Stimulated activated CD8-positive, alpha-beta memory T cell treated with anti-CD3 and anti-CD28 coated beads, Interleukin-7, amount 100 ng/mL, for 1 hour (primary cell): Measurements from ENCODE around the gene PRKAR2B.

Experiments
- DNase-seq, 2 donors: peaks; one replicate each; pipeline ENCODE4 v3.0.0-alpha.2; 2020; ENCODE audit warnings: low read depth in 2 of 2

Gene PRKAR2B

DNA sequence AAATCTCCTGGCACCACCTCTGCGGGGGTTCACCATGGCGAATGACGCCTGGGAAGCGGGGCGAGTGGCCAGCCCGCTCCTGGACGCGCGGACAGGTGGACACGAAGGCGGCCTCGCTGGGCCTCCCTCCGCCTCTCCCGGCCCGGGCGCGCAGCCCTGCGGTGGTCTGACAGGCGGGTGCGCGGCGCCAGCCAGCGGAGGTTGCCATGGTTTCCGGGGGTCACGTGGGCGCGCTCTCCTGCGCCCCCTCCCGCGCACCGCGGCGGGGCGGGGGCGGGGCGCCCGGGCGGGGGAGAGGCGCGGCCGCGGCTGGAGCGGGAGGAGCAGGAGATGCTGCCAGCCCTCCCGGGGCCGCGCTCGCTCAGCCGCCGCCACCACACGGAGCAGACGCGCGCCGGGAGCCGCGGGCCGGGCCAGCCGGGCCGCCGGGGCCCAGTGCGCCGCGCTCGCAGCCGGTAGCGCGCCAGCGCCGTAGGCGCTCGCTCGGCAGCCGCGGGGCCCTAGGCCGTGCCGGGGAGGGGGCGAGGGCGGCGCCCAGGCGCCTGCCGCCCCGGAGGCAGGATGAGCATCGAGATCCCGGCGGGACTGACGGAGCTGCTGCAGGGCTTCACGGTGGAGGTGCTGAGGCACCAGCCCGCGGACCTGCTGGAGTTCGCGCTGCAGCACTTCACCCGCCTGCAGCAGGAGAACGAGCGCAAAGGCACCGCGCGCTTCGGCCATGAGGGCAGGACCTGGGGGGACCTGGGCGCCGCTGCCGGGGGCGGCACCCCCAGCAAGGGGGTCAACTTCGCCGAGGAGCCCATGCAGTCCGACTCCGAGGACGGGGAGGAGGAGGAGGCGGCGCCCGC is at the start of gene PRKAR2B:
TSS of gene PRKAR2B (plus strand) at position 359 of the 848 bp plus-strand sequence. CDS start at position 562, 203 bp downstream.
- DNase-seq = peak; percentile 42 to 44

DNA sequence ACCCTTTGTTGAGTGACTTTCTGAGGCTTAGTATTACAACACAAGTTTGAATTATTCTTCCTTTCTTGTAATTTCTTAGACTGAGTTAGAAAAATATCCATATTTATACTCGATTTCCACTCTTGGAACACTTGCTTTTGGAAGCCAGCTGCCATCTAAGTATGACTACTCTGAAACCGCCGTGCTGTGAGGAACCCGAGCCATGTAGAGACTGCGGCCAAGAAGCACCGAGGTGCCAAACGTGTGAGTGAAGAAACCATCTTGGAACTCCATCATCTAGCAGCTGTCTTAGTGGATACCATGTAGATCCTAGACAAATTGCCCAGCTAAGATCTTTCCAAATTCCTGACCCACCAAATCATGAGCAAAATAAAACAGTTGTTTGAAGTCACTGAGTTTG is 49.7 kb upstream of the PRKAR2B start:
- no peak for DNase-seq

DNA sequence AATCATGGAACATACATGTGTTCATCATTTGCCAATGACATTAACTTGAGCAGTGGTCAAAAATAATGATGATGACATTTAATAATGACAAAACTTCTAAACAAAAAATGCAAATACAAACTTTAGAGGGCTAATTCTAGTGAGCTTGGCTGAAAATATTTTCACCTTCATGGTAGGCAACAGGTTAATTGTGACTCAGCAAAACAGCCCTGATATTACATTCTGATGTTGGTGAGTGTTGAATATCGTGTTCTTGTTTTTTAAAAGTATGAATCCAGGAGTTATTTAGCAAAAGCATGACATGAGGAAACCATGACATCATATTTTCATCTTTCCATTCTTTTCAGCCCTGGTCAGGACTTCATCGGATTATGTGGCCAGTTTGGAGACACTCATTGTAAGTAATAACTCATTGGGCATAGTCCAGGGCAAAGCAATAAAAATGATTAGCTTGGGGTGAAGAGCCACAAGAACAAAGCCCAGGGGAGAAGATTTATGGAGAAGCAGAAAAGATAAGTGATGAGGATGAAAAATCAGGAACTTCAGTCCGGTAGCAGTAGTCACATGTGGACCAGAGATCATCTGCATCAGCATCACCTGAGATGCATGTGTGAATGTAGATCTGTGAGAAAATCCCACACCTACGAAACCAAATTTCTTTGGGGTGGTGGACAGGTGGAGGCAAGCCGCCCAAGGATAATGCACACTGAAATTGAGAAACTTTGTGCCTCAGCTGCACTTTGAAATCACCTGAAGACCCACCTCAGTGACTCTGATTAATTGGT is 46.8 kb upstream of the PRKAR2B start:
- no peak for DNase-seq

DNA sequence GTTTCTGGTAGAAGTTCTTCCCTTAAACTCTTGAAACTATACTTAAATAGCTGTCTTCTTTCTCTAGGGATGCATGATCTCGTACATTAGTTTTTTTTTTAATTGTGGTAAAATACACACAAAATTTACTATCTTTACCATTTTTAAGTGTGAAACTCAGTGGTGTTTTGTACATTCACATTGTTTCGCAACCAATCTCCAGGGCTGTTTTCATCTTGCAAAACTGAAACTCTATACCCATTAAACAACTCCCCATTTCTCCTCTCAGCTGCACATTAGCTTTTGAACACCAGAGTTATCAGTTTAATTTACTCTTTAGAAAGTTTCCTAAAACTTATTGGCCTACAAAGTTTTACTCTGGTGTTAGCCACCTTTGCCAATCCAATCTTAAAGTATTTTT is 45.5 kb upstream of the PRKAR2B start:
- no peak for DNase-seq

DNA sequence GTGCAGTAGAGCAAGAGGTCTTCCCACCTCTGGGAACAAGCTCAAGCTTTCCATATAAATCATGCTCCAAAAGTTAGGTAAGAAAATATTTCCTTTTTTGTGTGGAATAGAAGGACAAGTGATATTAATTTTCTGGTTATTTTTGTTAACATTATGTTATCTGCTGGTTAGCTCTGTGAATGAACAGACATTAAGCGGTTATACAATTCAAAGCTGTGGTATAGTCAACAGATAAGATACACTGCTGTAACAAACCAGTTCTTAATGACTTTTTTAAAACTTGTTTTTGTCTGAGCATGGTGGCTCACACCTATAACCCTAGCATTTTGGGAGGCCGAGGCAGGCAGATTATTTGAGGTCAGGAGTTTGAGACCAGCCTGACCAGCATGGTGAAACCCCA is 43.0 kb upstream of the PRKAR2B start:
- no peak for DNase-seq

DNA sequence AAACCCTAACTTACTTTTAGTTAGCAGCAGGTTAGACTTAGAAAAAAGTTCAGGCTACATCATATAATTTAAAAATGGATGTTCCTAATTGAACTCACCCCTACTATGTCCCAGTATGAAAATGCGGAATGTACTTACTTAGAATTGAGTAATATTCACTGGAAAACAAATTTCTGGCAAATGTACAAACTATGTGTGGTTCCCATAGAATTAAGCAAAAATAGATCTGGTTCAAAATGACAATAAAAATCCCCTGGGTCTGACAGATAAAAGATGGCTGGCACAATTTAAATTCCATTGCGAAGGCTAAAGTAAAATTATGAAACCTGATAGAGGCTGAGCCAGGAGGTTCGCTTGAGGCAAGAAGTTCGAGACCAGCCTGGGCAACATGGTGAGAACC is 42.4 kb upstream of the PRKAR2B start:
- no peak for DNase-seq

DNA sequence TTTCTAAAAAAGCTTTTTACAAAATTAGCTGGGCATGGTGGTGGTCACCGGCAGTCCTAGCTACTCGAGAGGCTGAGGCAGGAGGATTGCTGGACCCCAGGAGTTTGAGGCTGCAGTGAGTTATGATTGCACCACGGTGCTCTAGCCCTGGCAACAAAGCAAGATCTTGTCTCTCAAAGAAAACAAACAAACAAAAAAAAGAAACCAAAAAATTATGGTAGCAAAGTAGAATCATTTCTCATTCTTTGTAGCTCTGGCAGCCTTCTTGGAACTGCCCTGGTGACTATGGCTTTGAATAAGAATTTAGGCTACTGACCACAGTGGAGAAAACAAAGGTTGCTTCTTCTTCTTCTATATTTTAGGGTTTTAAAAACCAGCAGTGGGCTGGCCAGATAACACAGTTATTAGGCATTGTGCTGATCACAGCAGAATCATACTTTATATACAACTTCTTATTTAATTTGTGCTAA is 41.9 kb upstream of the PRKAR2B start:
- DNase-seq = no peak

DNA sequence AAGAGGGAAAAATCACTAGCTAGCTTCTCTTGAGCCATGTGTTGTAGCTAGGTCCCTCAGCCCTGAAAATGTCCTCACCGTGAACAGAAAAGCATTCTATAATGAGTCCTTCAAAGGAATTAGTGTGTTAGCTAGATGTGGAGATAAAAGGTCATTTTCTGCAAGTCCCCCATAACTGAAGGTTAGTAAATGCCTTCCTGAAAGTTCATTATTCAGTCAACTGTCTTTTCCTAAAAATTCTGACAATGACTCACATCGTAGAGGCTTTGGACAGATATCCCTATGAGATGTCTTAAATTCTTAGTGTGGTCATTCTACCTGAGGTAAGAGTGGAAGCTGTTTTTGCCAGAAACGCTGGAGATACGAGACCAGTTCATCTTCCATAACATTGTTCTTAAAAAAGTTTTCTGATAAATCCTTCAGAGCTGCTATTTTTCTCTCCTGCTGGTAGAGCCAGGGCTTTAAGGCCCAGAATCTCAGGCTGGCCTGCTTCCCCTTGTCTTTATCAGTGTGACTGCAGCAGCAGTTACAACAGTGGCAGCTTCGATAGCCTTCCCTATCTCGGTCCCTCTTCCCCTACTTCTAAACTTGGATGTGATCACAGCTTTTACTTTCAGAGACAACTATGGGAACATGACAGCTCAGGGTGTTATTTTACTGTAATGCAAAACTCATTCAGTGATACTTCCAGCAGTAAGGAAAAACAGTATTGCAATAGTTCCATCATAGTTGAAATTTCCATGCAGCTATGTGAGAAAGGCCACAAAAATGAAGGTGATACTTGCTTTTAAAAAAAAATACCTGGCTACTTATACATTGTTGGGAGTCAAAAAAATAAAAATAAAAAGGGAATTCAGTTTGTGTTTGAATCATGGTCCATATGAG is 37.3 kb upstream of the PRKAR2B start:
- no peak for DNase-seq

DNA sequence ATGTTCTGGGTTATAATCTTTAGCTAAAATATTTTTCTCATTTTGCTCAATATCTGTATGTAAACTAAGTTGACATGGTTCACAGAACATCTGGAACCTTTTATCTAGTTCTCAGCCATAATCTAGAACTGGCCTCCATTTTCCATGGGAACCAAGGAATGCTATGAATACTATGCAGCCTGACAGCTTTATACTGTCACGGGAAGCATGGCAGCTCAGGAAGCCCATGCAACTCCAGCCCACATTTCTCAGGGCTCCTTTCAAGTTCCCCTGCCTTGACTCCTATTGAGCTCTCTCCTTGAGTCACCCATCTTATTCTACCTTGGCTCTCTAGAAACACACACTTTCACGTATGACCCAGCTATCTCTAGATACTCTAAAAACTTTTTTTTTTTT is 36.6 kb upstream of the PRKAR2B start:
- DNase-seq = no peak

DNA sequence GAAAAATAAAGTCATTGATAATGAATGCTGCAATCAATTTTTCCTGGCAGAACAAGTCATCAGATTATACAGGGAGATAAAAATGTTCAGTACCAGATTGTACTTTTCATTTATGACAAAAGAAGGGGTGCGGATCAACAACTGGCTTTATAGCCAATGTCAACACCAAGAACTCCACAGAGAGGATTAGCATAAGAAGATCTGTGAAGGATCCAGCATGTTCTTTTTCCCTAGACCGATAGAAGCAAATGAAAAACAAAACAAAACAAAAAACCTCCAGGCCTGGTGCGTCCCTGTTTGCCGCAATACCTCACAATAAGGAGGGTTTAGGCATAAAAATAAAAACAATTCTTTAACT is 34.7 kb upstream of the PRKAR2B start:
- no peak for DNase-seq

DNA sequence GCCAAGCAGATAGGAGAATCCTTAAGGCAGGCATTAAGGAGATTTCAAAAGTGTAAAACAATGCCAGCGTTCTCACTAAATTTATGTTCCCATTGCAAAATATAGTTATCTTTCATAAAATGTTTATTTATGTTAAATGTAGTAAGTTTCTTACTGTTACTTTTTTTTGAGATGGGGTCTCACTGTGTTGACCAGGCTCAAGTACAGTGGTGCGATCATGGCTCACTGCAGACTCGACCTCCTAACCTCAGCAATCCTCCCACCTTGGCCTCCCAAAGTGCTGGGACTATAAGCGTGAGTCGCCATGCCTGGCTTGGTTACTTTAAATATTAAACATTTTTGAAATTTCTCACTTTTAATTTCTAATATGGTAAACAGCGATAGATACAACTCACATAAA is 31.8 kb upstream of the PRKAR2B start:
- no peak for DNase-seq

DNA sequence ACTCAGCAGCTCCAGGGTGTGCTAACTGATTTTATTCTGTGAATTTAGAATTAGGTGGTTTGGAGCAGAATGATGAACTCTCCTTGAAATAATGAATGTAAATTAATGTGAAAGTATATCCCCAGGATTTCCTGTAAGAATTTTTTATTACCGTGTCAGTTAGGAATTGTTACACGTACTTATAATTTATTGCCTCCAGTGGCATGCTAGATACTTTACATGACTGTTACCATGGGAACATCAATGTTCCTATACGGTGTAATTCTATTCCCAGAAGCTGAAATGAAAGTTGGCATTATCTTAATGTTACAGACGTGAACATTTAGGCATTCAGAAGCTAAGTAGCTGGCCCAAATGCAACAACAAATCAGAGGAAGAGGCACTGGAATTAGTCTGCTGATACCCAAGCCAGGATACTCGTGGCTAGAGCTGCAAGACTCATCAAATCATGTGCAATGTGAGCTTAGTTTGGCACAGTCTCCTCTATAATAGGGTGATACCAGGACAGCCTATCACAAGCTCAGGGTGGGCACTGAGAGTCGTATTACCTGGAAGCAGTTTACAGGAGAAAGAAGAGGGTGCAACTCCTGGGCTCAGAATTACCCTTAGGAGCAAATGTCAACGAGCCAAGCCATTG is 30.0 kb upstream of the PRKAR2B start:
- DNase-seq = no peak

DNA sequence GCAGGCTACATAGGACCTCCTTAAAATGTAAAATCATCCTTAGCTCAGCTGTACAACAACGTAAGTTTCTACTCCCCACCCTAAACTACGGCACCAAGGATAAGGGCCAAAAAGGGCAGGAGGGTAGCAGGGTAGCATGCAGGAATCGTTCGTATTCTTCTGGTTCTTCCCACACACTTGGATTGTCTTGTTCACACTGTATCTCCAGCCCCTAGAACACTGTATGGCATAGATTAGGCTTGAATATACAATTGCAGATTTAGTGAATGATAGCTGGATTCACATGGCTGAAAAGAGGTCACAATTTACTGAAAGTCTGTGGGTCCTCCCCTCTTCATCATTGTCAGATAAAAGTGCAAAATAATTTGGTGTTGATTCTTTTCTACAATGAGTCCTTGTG is 28.2 kb upstream of the PRKAR2B start:
- no peak for DNase-seq

DNA sequence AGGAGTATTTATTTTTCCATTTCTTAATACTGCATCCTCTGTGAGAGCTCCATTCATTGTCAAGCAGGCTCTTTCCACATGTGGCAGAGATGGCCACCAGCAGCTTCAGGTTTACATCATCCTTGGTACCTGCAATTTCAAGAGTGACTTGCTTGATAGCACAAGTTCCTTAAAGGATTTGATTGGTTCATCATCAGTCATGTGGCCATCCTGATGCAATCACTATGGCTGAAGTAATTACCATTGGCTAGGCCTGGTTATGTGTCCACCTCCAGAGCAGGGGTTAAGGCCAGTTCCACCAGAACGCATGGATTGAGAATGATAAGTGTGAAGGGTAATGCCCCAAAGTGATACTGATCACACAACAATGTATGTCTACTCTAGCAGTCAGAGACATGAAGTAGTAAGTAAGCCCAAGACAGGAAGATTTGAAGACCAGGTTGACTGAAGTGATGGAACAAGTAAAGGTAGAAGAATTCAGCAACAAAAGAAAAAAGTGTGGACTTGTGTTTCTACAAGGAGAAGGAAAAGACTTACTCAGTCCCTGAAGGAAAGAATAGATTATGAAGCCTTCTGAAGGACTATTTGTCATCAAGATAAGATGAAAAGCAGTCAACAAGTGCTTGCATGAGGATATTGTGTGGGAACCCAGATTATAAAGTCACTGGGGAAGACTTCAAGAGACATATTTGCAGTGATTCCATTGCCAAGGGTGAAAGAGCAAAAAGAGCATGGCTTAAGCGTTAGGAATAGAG is 26.4 kb upstream of the PRKAR2B start:
- no peak for DNase-seq

DNA sequence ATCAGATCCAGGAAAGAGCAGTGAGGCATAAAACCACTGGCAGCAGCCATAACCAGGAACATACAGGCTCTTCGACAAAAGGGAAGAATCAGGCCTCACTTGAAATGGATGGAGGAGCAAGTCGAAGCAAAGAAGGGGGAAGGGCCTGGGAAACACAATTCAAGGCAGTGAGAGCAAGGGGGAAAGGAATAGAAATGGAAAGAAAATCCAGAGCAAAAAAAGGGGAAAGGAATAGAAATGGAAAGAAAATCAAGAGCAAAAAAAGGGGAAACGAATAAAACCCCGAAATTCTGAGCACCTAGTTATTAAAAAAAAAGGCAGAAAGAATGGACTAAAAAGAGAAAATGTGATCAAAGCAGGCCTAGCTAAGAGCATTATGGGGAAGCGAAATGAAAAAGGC is 24.1 kb upstream of the PRKAR2B start:
- DNase-seq = no peak

DNA sequence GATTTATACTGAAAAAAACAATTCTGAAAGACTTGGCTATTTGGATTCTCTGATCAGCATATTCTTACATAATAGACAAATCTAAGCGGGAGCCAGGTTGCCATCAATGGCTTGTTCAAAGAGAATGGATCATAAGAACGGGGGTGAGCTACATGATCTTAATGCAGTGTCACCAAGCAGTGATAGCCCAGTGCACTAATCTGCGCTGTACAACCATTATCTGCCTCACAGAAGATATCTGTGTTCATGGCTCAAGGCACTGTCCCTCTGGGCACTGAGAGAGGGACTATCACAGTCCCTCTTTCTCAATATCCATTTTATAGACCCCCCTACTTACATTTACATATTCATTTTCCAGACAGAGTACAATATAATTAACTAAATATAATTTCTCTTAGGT is 22.9 kb upstream of the PRKAR2B start:
- DNase-seq = no peak

DNA sequence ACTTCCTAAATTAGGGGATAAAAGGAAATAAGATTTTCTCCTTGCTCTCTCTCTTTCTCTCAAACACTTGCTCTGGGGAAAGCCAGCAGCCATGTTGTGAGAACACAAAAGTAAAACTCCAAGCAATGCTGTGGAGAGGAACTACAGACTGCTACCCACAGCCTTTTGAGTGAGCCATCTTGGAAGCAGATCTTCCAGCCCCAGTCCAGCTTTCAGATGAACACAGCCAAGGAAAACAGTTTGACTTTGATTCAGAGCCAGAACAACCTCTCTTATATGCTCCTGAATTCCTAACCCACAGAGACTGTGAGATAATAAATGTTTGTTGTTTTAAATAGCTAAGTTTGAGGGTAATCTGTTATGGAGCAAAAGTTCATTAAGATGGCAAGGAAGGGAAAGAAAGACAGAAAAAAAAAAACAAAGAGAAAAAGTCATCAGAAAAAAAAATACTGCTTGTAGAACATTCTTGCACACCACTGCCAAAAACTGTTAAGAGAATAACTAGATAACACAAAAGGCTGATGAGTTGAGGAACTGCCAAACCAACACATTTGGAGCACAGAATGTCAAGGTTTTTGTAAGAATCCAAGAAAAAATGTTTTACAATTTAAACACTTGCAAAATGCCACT is 20.9 kb upstream of the PRKAR2B start:
- no peak for DNase-seq

DNA sequence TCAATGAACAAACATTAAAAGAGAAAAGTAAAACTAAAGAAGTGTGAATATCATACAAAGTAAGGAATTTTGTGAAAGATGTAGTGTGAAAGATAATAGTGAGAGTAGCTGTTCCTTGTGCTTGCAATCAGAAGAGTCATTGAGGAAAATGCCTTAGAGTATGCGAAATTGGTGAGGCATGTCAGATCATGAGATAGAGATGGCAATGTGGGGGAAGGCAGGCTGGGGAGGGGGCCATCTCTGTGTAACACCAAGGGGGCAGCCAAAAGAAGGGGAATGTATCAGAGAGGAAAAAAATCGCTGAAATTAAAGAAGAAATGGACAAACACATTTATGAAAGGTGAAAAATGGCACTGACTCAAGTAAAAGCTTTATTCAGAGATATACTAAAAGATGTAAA is 19.6 kb upstream of the PRKAR2B start:
- DNase-seq = no peak

DNA sequence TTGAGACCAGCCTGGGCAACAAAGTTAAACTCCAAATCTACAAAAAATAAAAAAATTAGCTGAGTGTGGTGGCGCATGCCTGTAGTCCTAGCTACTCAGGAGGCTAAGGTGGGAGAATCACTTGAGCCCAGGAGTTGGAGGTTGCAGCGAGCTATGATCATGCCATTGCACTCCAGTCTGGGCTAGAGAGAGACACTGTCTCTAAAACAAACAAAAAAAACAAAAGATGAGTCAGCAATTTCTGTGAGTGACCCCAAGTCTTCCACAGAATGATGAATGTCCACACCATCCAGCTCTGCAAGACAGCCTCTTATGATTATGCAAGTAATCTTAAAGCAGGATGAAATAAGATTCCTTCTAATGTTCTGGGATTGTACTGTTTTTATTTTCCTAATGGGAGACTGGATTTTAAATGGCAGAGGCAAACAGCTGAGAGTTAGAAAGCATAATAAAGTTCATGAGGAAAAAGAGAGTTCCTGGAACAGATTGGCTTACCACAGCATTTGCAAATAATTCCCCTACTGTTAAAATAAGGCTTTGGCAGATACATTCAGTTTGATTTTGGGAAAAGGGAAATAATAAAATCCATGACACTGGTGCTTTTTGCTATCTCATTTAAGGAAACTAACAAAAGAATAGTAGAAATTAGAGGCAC is 18.9 kb upstream of the PRKAR2B start:
- DNase-seq = no peak

DNA sequence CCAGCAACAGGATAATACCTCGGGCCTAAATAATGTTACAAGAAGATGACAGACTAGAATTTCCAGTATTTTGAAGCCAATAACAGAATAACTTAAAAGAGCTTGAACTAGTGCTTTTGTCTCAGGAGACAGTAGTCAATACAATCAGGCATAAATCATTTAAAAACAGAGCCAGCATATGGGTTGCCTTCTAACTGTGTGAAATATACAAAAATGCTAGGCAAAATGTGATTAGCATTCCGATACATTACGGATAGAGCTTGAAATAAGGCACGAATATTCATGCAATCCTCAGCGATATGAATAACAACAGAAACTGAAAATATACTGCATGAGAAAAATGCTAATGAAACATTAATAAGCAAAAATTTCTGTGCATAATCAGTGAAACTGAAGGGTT is 18.3 kb upstream of the PRKAR2B start:
- DNase-seq = no peak
